SIG-M5 (cell line): ENCODE data around the gene STX5.
A peak's percentile ranks its signal among the peaks of the same experiment; 100 is the strongest.
"Not testable (repeated sequence)": the region's sequence is repeated elsewhere in the genome, so short reads cannot be mapped to it uniquely, and the experiment has no call there.

Experiments
- DNase-seq: peaks from one replicate; lab custom pipeline; 2025; lab: John Stamatoyannopoulos, UW

STX5 gene

DNA sequence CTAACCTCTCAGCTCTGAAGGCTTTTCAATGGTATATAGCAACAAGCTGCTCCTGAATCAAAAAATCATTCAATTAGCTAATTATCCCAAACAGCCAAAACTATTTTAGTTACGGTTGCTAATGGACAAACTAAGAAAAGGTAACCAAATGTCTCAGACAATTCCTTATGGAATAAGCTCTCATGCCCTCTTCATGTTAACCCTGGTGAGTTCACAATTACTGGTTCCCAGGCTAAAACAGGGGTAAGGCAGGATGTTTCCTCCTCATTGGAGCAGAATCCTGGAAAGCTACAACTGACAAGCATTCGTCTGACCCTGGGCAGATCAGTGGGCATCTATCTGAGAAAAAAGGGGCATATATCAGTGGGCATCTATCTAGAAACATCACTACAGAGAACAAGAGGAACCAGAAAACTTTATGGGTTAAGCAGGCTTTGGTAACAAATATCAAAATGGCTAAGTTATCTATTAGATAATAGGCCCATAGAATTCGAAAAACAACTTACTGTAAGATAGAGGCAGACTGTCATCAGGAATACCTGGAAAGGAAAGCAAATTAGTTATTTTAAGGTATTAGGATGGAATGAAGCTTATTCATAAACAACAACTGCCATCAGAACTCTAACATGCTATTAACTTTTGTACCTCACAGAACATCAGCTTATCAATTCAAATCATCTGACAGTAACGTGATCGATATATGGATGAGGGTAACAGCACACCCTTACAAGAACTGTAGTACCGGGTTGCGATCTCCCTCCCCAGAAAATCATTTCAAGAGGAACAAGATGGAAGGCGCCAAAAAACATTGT, 22.4 kb upstream of the STX5 start:
- DNase-seq, result no peak

DNA sequence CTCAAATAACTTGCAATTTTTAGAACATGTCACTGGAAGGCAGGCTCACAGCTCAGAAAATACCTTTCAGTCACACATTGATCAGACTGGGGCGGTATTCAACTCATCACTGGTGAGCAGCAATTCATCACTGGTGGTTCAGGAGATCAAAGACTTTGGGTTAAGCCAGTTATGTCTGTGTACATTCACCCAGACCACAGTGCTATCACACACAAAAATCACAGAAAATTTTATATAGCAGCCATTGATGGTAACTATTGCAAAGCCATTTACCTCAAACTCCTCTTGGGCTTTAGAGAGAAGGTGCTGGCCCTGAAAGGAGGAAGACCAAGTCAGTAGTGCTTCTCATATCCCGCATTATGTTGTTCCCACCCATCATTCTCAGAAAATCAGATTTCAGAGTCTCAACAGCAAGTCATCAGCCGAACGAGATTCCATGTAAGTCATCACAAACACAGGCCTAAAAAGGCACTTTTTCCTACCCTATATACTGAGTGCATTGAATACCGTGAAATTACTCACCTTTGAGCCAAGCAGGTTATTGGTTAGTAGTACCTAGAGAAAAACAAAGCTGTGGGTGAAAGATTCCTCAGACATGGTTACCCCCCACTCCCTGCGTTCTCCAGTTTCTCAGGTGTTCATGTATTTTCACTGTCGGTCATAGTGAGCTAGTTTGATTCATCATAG, 21.6 kb upstream of the STX5 start:
- DNase-seq, result no peak

- DNase-seq, result no peak
These were observed 20.8 kb upstream of the STX5 start for GRCh38 chr11:62852523-62853188.

DNA sequence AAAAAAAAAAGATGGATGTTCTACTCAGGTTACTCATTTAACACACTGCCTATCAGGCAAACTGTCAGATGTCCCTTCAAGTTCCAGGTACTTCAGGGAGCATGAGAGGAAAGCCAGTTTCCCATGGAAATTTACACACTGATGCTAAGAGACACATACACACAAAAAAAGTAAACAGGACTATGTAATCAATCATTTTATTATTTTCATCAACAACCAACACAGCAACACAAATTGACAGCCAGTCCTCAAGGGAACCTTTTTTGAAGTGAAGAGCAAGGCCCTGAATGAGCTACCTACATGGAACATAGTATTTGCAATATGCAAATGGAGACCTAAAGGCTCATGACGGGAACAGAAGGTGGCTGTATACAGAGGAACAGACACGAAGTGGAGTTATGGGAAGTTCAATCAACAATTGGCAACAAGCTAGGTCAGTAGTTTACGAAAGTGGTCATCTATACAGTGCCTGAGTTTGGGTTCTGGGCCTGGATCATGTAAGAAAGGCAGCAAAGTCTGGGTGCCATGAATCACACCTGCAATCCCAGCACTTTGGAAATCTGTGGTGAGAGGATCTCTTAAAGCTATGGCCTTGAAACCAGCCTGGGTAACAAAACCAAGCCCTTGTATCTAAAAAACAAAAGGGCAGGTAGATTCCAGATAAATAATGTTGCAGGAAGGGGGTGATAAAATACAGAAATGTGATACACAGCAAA, 20.1 kb upstream of the STX5 start:
- no peak for DNase-seq

- no peak for DNase-seq
These were observed 19.3 kb upstream of the STX5 start for GRCh38 chr11:62850911-62851806.

DNA sequence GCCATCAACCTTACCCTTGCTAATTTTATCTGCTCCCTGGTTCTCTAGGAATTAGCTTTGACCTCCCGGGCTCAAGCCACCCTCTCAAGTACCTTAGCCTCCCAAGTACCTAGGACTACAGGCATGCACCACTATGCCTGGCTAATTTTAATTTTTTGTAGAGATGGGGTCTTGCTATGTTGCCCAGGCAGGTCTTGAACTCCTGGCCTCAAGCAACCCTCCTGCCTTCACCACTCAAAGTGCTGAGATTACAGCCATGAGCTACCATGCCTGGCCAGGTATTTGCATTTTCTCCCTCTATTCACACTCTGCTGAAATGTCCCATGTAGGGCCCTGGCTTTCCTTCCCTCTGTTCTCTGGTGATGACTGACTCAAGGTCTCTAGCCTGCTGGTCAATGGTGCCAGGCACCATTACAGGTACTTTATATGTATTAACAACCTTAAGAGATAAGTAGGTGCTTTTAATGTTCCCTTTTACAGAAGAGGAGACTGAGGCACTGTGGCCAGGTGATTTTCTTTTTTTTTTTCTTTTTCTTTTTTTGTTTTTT, 16.0 kb upstream of the STX5 start:
- no peak for DNase-seq

DNA sequence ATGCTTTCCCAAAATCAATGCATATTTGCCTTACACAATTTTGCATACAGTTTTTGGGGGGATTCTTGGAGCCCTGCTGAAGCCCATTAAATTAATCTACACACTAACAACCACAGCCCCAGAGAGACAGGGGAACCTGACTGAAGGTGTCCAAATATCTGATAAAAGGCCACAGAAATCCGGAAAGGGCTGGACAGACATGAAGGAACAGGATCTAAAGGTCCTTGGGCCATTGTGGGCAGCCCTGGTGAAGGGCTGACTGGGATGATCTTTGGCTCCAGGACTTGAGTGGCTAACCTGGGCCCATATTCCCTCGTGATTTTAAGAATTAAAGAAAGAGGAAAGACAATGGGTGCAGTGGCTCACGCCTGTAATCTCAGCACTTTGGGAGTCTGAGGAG, 14.3 kb upstream of the STX5 start:
- no peak for DNase-seq

- DNase-seq, result no peak
These were observed 12.3 kb upstream of the STX5 start for GRCh38 chr11:62844154-62844553.

GRCh38 chr11:62843466-62843865, 11.6 kb upstream of the STX5 start:
- DNase-seq, result no peak

DNA sequence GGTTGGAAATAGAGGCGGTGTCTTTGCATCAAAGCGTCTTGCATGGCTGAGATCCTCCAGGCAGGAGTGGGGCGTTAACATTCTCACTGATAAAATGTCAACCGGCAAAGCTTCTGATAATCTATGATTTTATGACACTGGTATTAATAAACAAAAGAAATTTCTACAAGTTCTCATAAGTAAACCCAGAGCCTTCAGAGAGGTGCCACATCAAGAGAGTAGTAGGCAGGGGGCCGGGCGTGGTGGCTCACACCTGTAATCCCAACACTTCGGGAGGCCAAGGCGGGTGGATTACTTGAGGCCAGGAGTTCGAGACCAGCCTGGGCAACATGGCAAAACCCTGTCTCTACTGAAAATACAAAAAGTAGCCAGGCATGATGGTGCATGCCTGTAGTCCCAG, 11.0 kb upstream of the STX5 start:
- not testable (repeated sequence) for DNase-seq

DNA sequence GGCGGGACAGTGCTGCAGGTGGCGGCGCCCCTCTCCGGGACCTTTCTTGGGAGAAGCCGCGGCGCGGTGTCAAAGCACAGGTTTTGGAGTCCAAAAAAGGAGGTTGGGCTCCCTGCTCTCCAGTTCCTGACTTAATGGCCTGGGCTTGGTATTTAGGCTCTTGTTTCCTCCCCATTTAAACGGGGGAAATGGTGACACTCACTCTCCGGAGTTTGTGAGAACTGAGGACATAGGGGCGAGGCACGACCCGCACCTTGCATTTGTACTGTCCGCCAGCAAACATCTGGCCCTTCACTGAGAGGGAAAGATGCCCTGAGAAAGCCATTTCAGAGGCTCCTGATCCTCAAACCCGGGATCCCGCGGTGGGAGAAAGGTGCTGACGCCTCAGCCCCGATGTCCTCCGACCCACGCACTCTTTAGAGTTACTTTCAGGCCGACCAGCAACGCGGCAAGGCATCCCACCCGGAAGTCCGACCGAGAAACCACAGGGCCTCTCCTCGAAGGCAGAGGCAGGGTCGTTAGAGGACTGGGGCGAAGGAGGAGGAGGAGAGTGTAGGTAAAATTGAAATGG, 10.4 kb upstream of the STX5 start:
- no peak for DNase-seq

DNA sequence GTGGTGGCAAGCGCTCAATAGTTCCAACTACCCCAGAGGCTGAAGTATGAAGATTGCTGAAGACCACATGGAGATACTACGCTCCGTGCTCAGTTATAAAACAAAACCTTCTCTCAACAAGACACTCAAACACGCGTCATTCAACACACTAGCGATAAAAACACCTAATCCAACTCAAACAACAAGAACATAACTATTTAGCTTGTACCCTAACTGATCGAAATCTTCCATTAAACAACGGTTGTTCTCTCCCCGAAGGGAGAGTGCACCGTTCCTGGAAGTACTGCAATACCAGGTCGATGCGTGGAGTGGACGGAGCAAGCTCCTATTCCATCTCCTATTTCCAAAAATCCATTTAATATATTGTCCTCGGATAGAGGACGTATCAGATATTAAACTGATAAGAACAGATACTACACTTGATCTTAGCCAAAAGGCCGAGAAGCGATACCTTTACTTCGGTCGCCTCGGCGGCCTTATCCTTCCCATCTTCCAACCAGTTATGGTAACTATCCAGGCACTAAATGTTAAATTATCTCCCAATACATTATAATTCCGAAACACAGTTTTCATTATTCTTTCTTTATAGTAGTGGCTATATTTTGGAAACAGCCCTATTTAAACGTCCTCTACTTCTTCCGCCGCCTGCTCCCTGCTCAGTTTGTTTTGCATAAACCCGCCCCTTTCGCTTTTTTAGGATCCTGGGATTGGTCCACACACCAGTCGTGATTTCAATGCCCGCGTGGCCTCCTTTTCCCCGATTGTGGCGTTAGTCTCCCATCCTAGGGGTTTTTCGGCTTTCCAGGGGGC, 9.7 kb upstream of the STX5 start:
- DNase-seq, result peak; percentile 100

DNA sequence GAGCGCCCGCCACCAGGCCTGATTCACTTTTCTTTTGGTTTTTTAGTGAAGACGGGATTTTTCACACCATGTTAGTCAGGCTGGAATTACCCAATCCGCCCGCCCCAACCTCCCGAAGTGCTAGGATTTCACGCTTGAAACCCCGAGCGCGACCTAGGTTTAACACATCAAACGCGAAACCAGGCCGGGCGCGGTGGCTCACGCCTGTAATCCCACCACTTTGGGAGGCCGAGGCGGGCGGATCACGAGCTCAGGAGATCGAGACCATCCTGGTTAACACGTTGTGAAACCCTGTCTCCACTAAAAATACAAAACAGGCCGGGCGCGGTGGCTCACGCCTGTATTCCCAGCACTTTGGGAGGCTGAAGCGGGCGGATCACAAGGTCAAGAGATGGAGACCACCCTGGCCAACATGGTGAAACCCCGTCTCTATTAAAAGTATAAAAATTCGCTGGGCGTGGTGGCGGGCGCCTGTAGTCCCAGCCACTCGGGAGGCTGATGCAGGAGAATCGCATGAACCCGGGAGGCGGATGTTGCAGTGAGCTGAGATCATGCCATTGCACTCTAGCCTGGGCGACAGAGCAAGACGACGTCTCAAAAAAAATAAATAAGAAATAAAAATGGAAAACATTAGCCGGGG, 9.0 kb upstream of the STX5 start:
- peak; percentile 32 for DNase-seq

DNA sequence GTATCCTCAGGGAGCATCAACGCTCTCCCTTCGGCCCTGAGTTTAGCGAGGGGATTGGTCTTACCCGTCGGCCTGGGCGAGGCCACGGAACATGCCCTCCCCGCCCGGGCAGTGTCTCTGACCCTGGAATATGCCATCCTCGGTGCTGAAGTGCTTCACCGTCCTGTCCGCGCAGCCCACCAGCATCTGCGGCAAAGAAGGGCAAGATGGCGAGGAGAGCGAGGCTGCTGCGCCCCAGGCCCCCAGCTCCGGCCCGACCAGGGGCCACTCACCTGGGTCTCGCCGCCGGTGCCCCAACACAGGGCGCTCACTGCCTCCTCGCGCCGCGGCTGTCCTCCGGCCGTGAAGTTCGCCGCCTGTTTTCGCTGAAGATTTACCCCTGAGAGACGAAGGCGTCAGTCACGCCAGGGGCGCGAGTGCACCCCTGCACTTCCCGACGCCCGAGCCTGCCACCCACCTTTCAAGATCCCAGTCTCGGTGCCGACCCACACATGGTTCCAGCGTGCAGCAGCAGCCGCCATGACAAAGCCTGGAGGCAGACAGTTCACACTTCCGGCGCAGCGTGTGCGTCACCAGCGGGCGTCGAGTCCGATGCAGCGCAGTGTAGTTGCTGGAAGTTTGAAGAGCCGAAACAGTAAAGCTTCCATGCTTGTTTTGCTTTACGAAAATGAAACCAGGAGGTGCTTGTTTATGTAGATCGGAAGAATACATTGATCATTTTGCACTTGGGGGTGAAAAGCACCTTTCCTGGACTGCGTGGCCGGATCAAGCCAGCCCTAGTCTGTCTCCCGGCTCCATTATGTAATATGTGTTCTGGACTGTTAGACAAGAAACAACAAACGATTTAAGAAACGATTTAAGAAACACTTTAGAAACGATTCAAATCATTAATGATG, 7.4 kb upstream of the STX5 start, which contains the start of gene WDR74:
Gene WDR74 (minus strand): TSS at position 541 of the 896 bp plus-strand sequence. CDS start 20 bp downstream, at position 521.
- DNase-seq, result peak; percentile 80

DNA sequence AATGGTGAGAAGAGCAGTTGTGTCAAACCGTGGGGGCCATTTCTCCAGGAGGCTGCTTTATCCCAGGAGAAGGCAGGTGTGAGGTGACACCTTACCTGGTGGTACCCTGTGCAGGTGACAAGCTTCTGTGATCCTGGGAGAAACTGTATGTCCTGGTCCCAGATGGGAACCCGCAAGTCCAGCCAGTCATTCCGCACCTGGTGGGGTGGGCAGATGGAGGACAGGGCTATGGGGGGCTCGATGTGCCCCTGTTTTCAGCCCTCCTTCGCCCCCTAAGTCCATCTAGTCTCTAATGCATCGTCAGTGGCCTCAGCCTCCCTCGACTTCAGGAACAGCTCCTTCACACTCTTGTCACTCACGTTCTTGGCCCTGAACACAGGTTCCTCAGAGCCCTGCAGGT, 3.5 kb upstream of the STX5 start:
- no peak for DNase-seq

- DNase-seq, result no peak
These were observed 734 bp upstream of the STX5 start, which contains the start of gene TEX54 for GRCh38 chr11:62832336-62833234. Gene TEX54, minus strand, starts transcription at chr11:62832841.
